Panc1 (cell line): ENCODE results near the gene IFRD1. TPM values are rescaled to one million over a fixed set of nuclear protein-coding genes. Genes with fewer than 3 reads are reported as not detected.

ENCODE experiments used
- ATAC-seq: fragments of 200-7000 bp; cut with Tn5 transposase; 2 replicates; pipeline ENCODE4 v1.9.1; 2020; ENCODE audit warnings: mild to moderate bottlenecking, moderate library complexity
- BruUV-seq: library from RNA; stranded (reverse); fragments of 400-500 nt; replicated peaks from 2 replicates; lab custom pipeline; 2021; lab: Mats Ljungman, UMichigan
- CTCF ChIA-PET: fragments of 300-600 bp; sonication (Branson Sonifier 250); formaldehyde crosslinking; loops from one replicate; lab custom pipeline; 2022; ENCODE audit warnings: antibody characterized with exemption; lab: Charles Lee
- POLR2A ChIA-PET: fragments of 300-600 bp; sonication (Branson Sonifier 250); formaldehyde crosslinking; loops from one replicate; lab custom pipeline; 2022; ENCODE audit warnings: antibody characterized with exemption; lab: Charles Lee
- DNase-seq: peaks from one replicate; pipeline ENCODE4 v3.0.0-alpha.2; 2010; ENCODE audit warnings: low read depth, low spot score
- H3K27ac ChIP-seq: 2 replicates; pipeline ENCODE4 v1.5.1; 2011; ENCODE audit warnings: mild to moderate bottlenecking, low read length, inconsistent platforms
- H3K27me3 ChIP-seq: fragments of 200-500 bp; sonication (Bioruptor generic); 2 replicates; pipeline ENCODE4 v1.6.0; 2014; ENCODE audit warnings: low read length, inconsistent platforms; ENCODE audit not compliant: control insufficient read depth, insufficient read depth
- H3K36me3 ChIP-seq: fragments of 200-500 bp; sonication (Bioruptor generic); 2 replicates; pipeline ENCODE4 v1.5.1; 2014; ENCODE audit warnings: inconsistent platforms, mild to moderate bottlenecking, low read length, moderate library complexity; ENCODE audit not compliant: control insufficient read depth, insufficient read depth
- H3K4me1 ChIP-seq: 2 replicates; pipeline ENCODE4 v1.5.1; 2011; ENCODE audit warnings: inconsistent platforms, mild to moderate bottlenecking, low read length, moderate library complexity; ENCODE audit not compliant: control insufficient read depth, insufficient read depth
- H3K4me3 ChIP-seq, 2 experiments: 2 replicates each; pipeline ENCODE4 v1.5.1; 2011 to 2012; ENCODE audit warnings: low read depth in 2 of 2, low read length in 2 of 2, mild to moderate bottlenecking in 2 of 2, inconsistent platforms in 1 of 2, moderate library complexity in 1 of 2
- H3K9me3 ChIP-seq: fragments of 200-500 bp; sonication (Bioruptor generic); 2 replicates; pipeline ENCODE4 v1.5.1; 2014; ENCODE audit warnings: low read depth, mild to moderate bottlenecking, inconsistent platforms, low read length, moderate library complexity; ENCODE audit not compliant: control insufficient read depth, insufficient read depth
- POLR2AphosphoS5 ChIP-seq: IDR thresholded peaks from 2 replicates; pipeline ENCODE4 v1.6.1; 2012; ENCODE audit warnings: mild to moderate bottlenecking, low read depth, low read length, moderate library complexity
- SIN3A ChIP-seq: IDR thresholded peaks from 2 replicates; pipeline ENCODE4 v1.6.1; 2012; ENCODE audit warnings: low read depth, mild to moderate bottlenecking, low read length, moderate library complexity, borderline replicate concordance; ENCODE audit not compliant: insufficient read depth
- TCF7L2 ChIP-seq: IDR thresholded peaks from 2 replicates; pipeline ENCODE4 v1.6.1; 2011; ENCODE audit warnings: mild to moderate bottlenecking, low read depth, low read length, inconsistent platforms
- in situ Hi-C: cut with HindIII; loops from 2 replicates; pipeline ENCODE4 v1.10.0; 2016; ENCODE audit warnings: low sequenced_read_pairs, low pct_unique_long_range_greater_than_20kb
- intact Hi-C: fragments of 100-400 bp; cut with micrococcal nuclease; formaldehyde crosslinking; loops from one replicate; pipeline ENCODE4 v1.10.0; 2022; ENCODE audit not compliant: unreplicated experiment
- total RNA-seq: library from RNA; stranded (reverse); gene quantifications from one replicate; pipeline ENCODE4 v1.2.1, GENCODE V29; 2021; ENCODE audit not compliant: unreplicated experiment
- TF ChIP-seq, protein P1 (sequence below), 2 experiments: IDR thresholded peaks; 2 replicates each; pipeline ENCODE4 v1.6.1; 2011 to 2012; ENCODE audit warnings: low read depth in 2 of 2, control low read depth in 1 of 2, low read length in 1 of 2, mild to moderate bottlenecking in 1 of 2, moderate library complexity in 1 of 2; ENCODE audit not compliant: insufficient read depth in 1 of 2
- TF ChIP-seq, protein P2 (sequence below): fragments of 450-650 bp; IDR thresholded peaks from 2 replicates; pipeline ENCODE4 v1.5.1; 2017; ENCODE audit warnings: mild to moderate bottlenecking

IFRD1 gene
- total RNA-seq, 1 experiment from 2014 or later, result 54.3 TPM

DNA sequence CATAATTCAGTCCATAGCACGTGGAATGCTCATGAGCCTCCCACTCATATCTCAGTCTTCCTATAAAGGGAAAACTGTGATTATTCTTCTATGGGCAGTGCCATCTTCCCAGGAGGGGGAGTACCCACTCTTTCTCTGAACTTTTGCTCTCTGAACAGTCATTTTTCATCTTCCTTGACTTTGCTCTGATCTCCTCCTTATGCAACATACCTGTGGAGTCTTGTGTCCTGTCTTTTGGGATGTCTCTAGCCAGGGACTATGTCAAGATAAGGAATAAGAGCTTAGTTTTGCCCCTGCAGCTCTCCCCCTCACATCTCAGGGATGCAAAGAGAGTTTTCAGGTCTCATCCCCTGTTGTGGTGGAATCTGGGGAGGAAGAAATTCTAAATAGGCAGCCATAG, 58.1 kb downstream of the IFRD1 start:
- DNase-seq (no peak), ATAC-seq (no peak)
- CTCF ChIA-PET, result no interaction called here
- TF ChIP-seq, protein P1, sequence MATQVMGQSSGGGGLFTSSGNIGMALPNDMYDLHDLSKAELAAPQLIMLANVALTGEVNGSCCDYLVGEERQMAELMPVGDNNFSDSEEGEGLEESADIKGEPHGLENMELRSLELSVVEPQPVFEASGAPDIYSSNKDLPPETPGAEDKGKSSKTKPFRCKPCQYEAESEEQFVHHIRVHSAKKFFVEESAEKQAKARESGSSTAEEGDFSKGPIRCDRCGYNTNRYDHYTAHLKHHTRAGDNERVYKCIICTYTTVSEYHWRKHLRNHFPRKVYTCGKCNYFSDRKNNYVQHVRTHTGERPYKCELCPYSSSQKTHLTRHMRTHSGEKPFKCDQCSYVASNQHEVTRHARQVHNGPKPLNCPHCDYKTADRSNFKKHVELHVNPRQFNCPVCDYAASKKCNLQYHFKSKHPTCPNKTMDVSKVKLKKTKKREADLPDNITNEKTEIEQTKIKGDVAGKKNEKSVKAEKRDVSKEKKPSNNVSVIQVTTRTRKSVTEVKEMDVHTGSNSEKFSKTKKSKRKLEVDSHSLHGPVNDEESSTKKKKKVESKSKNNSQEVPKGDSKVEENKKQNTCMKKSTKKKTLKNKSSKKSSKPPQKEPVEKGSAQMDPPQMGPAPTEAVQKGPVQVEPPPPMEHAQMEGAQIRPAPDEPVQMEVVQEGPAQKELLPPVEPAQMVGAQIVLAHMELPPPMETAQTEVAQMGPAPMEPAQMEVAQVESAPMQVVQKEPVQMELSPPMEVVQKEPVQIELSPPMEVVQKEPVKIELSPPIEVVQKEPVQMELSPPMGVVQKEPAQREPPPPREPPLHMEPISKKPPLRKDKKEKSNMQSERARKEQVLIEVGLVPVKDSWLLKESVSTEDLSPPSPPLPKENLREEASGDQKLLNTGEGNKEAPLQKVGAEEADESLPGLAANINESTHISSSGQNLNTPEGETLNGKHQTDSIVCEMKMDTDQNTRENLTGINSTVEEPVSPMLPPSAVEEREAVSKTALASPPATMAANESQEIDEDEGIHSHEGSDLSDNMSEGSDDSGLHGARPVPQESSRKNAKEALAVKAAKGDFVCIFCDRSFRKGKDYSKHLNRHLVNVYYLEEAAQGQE (IDR thresholded peaks at IDR 0.05; ENCODE audit: insufficient read depth in 1 of 2, low read depth in 2 of 2, low read length in 1 of 2), result no peak
- TF ChIP-seq SIN3A, result no peak
- TF ChIP-seq, protein P2, sequence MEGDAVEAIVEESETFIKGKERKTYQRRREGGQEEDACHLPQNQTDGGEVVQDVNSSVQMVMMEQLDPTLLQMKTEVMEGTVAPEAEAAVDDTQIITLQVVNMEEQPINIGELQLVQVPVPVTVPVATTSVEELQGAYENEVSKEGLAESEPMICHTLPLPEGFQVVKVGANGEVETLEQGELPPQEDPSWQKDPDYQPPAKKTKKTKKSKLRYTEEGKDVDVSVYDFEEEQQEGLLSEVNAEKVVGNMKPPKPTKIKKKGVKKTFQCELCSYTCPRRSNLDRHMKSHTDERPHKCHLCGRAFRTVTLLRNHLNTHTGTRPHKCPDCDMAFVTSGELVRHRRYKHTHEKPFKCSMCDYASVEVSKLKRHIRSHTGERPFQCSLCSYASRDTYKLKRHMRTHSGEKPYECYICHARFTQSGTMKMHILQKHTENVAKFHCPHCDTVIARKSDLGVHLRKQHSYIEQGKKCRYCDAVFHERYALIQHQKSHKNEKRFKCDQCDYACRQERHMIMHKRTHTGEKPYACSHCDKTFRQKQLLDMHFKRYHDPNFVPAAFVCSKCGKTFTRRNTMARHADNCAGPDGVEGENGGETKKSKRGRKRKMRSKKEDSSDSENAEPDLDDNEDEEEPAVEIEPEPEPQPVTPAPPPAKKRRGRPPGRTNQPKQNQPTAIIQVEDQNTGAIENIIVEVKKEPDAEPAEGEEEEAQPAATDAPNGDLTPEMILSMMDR, result no peak
- no peak for TF ChIP-seq TCF7L2
- TF ChIP-seq POLR2AphosphoS5, result no peak
- Histone ChIP-seq H3K4me1 (no peaks in the 10 kb centered on the region), H3K27me3 (no peaks in the 10 kb centered on the region; the same call in 1 of the 2 replicates), H3K9me3 (no peaks in the 10 kb centered on the region), H3K27ac (no peak overlapping the region), H3K36me3 (no peaks in the 10 kb centered on the region), H3K4me3 (no peak overlapping the region)
- intact Hi-C loops, result no loop called here
- BruUV-seq, result no TSS peak
- in situ Hi-C loops, result no loop called here
- POLR2A ChIA-PET, result no interaction called here

DNA sequence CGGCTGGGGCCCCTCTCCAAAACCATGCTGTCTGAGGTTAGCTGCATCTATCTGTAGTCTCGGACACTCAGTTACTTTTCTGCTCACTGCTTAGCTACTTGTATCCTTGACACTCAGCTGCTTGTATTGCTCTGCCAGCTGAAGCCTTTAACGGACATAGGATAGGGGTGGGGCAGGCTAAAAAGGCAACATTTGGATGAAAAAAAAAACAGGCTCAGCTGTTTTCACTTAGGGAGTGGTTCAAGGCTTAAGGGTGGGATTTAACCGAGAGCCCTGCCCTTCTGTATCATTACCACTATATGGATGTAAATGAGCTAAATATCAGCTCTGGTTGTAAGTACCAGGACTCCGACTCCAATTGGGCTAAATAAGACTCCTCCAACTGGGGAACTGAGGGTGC, 59.1 kb downstream of the IFRD1 start:
- ATAC-seq, result no peak
- Histone ChIP-seq H3K4me3 (no peak overlapping the region), H3K9me3 (no peaks in the 10 kb centered on the region), H3K36me3 (no peaks in the 10 kb centered on the region), H3K27me3 (no peaks in the 10 kb centered on the region; the same call in 1 of the 2 replicates), H3K4me1 (no peaks in the 10 kb centered on the region), H3K27ac (no peak overlapping the region)
- in situ Hi-C loops, result no loop called here
- DNase-seq, result no peak
- ChIA-PET POLR2A (interaction anchor here (0.7 kb wide), 1 partner anchor 94 kb away, joined by 4 read pairs; no protein-coding TSS in a partner anchor), CTCF (no interaction called here)
- TF ChIP-seq, protein P2, result no peak
- TF ChIP-seq, protein P1 (IDR thresholded peaks at IDR 0.05; ENCODE audit: insufficient read depth in 1 of 2, low read depth in 2 of 2, low read length in 1 of 2), result no peak
- no peak for TF ChIP-seq POLR2AphosphoS5
- TF ChIP-seq TCF7L2, result no peak
- TF ChIP-seq SIN3A, result no peak
- intact Hi-C loops, result no loop called here
- no TSS peak for BruUV-seq
